Activated T-helper 9 cell treated with anti-CD3 and anti-CD28 coated beads, Interleukin-2, amount 50 U/mL, for 16 hours (primary cell): Measurements from ENCODE around the gene LRRK1.

ENCODE experiments used
- DNase-seq: peaks from one replicate; pipeline ENCODE4 v3.0.0-alpha.2; 2020; ENCODE audit warnings: low read depth

LRRK1 gene

GRCh38 chr15:100909989-100910955 lies 8.9 kb upstream of the LRRK1 start:
- DNase-seq = no peak

- DNase-seq = no peak
Measured at GRCh38 chr15:100911086-100911485, 8.1 kb upstream of the LRRK1 start.

GRCh38 chr15:100913961-100914360 lies 5.2 kb upstream of the LRRK1 start:
- DNase-seq = no peak

- DNase-seq = no peak
Measured at GRCh38 chr15:100914876-100915275, 4.3 kb upstream of the LRRK1 start.

GRCh38 chr15:100918034-100918689 lies 995 bp upstream of the LRRK1 start:
- DNase-seq = peak; percentile 37

- no peak for DNase-seq
Measured at GRCh38 chr15:100919481-100920405, 586 bp downstream of the LRRK1 start.

- no peak for DNase-seq
Measured at GRCh38 chr15:100920516-100921135, 1.5 kb downstream of the LRRK1 start.

- DNase-seq = no peak
Measured at GRCh38 chr15:100922192-100923040, 3.3 kb downstream of the LRRK1 start.

- no peak for DNase-seq
Measured at GRCh38 chr15:100923076-100923475, 3.9 kb downstream of the LRRK1 start.

- DNase-seq = no peak
Measured at GRCh38 chr15:100923902-100924301, 4.7 kb downstream of the LRRK1 start.

GRCh38 chr15:100924436-100924835 lies 5.3 kb downstream of the LRRK1 start:
- DNase-seq = no peak

GRCh38 chr15:100925480-100925879 lies 6.3 kb downstream of the LRRK1 start:
- DNase-seq = no peak

GRCh38 chr15:100926258-100926657 lies 7.1 kb downstream of the LRRK1 start:
- no peak for DNase-seq

GRCh38 chr15:100926971-100927756 lies 8.0 kb downstream of the LRRK1 start:
- no peak for DNase-seq

GRCh38 chr15:100928632-100929280 lies 9.6 kb downstream of the LRRK1 start:
- no peak for DNase-seq

GRCh38 chr15:100929641-100930042 lies 10.5 kb downstream of the LRRK1 start:
- no peak for DNase-seq

GRCh38 chr15:100930306-100930848 lies 11.2 kb downstream of the LRRK1 start:
- DNase-seq = no peak

GRCh38 chr15:100931143-100931890 lies 12.2 kb downstream of the LRRK1 start:
- no peak for DNase-seq
